GM20431 (cell line): ENCODE results near the gene TMEM184A.

ENCODE experiments used
- in situ Hi-C: fragments of 300-500 bp; cut with MseI, MboI; formaldehyde crosslinking; loops from one replicate; pipeline ENCODE4 v1.15.0; 2020; ENCODE audit warnings: low sequenced_read_pairs; ENCODE audit not compliant: unreplicated experiment

The TMEM184A gene

DNA sequence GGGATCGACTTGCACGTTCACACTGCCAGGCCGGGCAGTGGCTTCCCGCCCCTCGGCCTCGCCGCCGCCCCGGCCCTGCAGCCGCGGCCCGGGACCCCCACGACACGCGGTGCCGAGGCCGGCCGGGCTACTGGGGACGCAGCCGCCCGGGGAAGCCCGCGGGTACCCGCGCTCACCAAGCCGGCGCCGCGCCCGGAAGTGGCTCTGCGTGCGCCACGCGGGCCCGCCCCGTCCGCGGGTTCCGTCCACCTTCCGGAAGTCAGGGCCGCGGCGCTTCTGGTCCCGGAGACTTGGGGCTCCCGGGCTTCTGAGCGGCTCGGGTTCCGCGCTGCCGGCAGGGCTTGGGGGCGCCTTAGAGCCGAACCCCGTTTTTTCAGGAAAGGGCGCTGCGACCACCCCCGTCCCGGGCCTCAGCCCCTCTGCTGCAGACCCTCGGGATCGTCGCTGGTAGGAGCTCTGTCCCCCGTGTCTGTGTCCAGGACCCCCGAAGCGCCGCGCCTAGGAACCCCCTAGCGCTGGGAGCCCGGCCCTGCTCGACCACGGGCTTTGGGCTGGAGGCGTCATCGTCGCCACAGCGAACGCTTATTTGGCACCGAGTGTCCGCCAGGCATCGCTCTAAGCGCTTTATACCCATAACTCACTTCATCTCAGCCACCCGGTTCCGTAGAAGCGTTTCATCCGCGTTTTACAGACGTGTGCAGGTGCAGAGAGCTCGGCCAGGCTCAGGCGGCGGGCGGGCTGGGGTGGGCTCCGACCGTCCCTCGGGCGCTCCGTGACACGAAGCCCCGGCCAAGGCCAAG, 14.0 kb upstream of the TMEM184A start, which contains the start of gene PSMG3:
TSS of gene PSMG3 (minus strand) at position 200 of the 800 bp plus-strand sequence. CDS start 693 bp downstream, outside the sequence.
- in situ Hi-C loops: loop anchor here (25.0 kb wide), 1 partner anchor 792 kb away; the partner anchor contains the start of gene EIF3B

GRCh38 chr7:1569440-1569832, 13.4 kb upstream of the TMEM184A start:
- in situ Hi-C loops: loop anchor here (25.0 kb wide), 1 partner anchor 793 kb away; the partner anchor contains the start of gene EIF3B

GRCh38 chr7:1569016-1569415, 13.0 kb upstream of the TMEM184A start:
- in situ Hi-C loops: loop anchor here (25.0 kb wide), 1 partner anchor 793 kb away; the partner anchor contains the start of gene EIF3B

DNA sequence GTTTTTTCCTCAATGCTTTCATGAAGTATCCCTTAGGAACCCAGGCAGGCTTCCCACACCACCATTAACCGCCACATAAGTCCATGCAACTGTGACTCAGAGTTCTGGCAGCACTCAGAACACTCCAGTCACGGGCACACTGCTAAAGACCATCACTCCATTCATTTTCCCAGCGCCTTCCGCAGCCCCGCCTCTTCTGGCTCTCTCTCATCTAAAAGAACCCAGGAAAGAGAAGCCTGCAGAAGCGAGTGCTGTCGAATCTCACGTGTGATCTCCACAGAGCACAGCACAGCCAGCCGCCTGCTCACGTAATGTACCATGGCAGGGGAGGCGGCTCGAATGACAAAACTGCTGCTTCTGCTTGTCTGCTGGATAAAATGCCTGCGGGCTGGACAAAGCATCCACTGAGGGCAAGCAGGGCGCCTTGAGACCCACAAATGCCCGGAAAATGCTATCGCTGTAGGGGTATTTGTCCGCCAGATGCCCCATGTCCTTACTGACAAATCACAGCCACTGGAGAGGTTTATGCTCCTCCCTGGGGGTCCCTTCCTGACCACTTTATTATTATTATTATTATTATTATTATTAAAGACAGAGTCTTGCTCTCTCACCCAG, 12.0 kb upstream of the TMEM184A start:
- in situ Hi-C loops: loop anchor here (25.0 kb wide), 1 partner anchor 794 kb away; the partner anchor contains the start of gene EIF3B

GRCh38 chr7:1567049-1567771, 11.2 kb upstream of the TMEM184A start:
- in situ Hi-C loops: loop anchor here (25.0 kb wide), 1 partner anchor 795 kb away; the partner anchor contains the start of gene EIF3B

GRCh38 chr7:1566687-1567048, 10.7 kb upstream of the TMEM184A start:
- in situ Hi-C loops: loop anchor here (25.0 kb wide), 1 partner anchor 796 kb away; the partner anchor contains the start of gene EIF3B

GRCh38 chr7:1564603-1565022, 8.6 kb upstream of the TMEM184A start:
- in situ Hi-C loops: loop anchor here (25.0 kb wide), 1 partner anchor 798 kb away; the partner anchor contains the start of gene EIF3B

GRCh38 chr7:1563981-1564602, 8.1 kb upstream of the TMEM184A start:
- in situ Hi-C loops: loop anchor here (25.0 kb wide), 1 partner anchor 798 kb away; the partner anchor contains the start of gene EIF3B

DNA sequence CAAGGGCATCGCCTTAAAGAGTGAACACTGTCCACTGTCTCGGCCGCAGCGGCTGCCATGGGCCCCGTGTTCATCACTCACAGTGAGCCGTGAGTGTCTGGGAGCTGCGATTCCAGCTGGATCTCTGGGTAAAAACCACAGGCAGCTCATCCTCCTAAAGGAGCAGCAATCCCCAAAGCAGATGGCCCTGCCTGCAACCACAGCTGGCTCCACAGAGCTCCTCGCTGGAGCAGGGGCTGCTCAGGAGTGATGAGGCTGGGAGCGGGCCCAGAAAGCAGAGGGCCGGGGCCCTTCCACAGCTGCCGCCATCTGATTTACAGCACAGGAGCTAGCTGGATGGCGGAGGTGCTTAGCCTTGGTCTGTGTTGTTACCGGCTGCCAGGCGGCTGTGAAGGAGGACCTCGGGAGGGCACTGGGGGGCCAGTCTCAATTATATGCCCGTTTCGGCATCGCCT, 6.6 kb upstream of the TMEM184A start:
- in situ Hi-C loops: loop anchor here (25.0 kb wide), 1 partner anchor 800 kb away; the partner anchor contains the start of gene EIF3B

- in situ Hi-C loops: loop anchor here (25.0 kb wide), 1 partner anchor 800 kb away; the partner anchor contains the start of gene EIF3B
Observed at GRCh38 chr7:1562116-1562515, 6.1 kb upstream of the TMEM184A start.

- in situ Hi-C loops: loop anchor here (25.0 kb wide), 1 partner anchor 801 kb away; the partner anchor contains the start of gene EIF3B
Observed at GRCh38 chr7:1561036-1561940, 5.3 kb upstream of the TMEM184A start.

GRCh38 chr7:1560620-1561031, 4.6 kb upstream of the TMEM184A start:
- in situ Hi-C loops: loop anchor here (25.0 kb wide), 1 partner anchor 802 kb away; the partner anchor contains the start of gene EIF3B

- in situ Hi-C loops: loop anchor here (25.0 kb wide), 1 partner anchor 802 kb away; the partner anchor contains the start of gene EIF3B
Observed at GRCh38 chr7:1559626-1560590, 3.9 kb upstream of the TMEM184A start.

DNA sequence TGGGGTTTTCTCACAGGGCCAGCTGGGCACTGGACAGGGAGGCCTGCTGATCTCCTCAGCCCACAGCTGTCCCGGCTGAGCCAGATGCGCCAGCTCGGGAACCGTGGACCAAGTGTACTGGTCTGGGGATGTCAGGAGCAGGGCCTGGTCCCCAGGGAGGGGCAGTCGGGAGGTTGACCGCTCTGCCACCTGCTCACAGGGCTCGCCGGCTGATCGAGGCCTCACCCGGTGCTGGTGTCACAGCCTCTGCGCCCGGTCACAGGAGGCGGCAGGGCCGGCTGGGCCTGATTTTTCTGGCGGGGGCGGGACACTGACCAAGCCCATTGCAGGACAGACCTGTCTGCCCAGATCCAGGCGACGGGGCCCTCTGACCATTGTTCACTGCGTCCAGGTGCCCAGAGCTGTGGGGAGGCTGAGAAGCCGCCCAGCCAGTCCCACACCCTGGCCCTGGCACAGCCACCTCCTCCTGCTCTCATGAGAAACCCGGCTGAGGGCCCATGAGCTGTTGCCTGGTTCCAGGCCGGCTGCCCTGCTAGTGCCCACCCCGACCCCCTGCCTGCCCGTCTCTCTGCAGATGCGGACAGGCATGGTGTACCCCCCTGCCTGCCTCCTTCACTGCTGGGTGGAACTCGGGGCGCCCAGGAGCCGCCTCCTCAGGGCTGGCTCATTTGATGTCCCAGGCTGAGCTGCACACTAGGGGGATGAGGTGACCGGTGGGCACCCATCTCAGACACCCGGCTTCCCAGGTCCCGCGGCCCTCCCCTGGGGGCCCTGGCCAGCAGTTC, 3.0 kb upstream of the TMEM184A start:
- in situ Hi-C loops: loop anchor here (25.0 kb wide), 1 partner anchor 803 kb away; the partner anchor contains the start of gene EIF3B

DNA sequence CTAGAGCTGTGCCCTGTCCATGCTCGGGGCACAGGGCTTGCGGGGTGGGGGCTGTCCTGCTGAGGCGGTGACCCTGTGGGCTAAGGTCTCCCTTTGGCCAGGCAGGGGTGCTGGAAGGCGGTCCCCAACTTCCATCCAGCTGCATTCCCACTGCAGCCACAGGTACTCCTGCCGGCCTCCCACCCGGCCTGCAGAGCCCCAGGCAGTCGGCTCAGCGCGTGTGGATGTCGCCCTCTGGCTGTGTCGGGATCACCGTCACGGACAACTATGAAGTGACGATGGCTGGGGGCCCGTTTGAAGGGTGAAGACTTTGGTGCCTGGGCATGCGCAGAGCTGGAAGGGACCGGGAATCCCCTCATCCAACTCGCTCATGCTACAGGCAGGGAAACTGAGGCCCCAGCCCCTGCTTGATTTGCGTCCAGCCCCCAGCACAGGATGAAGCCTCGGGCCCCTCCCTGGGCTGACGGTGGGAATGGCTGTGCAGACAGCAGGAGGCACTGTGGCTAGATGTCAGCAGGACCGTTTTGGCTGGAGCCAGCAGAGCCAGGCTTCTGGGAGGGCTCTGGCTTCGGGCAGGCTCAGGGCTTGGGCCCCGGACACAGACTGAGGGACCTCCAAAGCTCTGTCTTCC, 2.3 kb upstream of the TMEM184A start:
- in situ Hi-C loops: loop anchor here (25.0 kb wide), 1 partner anchor 804 kb away; the partner anchor contains the start of gene EIF3B

DNA sequence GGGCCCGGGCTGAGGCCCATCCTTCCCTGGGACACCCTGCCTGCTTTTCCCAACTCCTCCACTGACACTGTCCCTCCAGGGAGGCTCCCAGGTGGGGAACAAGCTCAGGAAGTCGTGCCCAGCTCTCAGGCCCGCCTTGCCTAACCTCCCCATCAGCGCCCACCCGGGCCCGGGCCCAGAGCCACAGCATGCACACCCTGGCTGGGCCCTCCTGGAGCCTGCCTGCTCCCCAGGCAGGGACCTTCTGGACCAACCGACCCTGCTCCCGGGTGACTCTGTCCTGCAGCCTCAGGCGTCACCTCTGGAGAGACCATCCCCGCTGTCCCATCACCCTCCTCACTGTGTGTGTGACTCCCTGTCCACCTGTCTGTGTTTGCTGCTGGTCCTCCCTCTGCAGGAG, 1.8 kb upstream of the TMEM184A start:
- in situ Hi-C loops: loop anchor here (25.0 kb wide), 1 partner anchor 805 kb away; the partner anchor contains the start of gene EIF3B
